ENCODE results near the gene CTNNA2. TPM values are rescaled to one million over a fixed set of nuclear protein-coding genes. Genes with fewer than 3 reads are reported as not detected.

The CTNNA2 gene
- total RNA-seq, 1 experiment from 2014 or later, result 5.5 TPM

- Histone ChIP-seq H3K79me2 (ENCODE audit: insufficient read depth, low read length) (no peaks in the 10 kb centered on the region), H3K27me3 (ENCODE audit: insufficient read depth, low read length) (no peaks in the 10 kb centered on the region), H3K56ac (ENCODE audit: insufficient read length, low read depth, low read length) (no peak overlapping the region), H4K20me1 (ENCODE audit: control insufficient read depth, insufficient read depth, insufficient read length) (no peaks in the 10 kb centered on the region), H2AFZ (ENCODE audit: low read length) (no peak overlapping the region), H3K23ac (ENCODE audit: insufficient read length, low read depth, low read length) (no peak overlapping the region), H4K91ac (ENCODE audit: insufficient read length, low read depth, low read length) (no peak overlapping the region), H2BK120ac (ENCODE audit: low read depth, low read length, poor library complexity, severe bottlenecking) (no peak overlapping the region), H3K79me1 (ENCODE audit: insufficient read depth, low read depth, low read length, poor library complexity, severe bottlenecking) (no peaks in the 10 kb centered on the region), H2AK5ac (ENCODE audit: insufficient read length, low read length) (no peak overlapping the region), H2BK20ac (ENCODE audit: low read depth, low read length, poor library complexity, severe bottlenecking) (no peak overlapping the region), H3K14ac (ENCODE audit: insufficient read depth, low read length) (no peak overlapping the region), H3K9me3 (ENCODE audit: control insufficient read depth, low read depth, low read length) (no peaks in the 10 kb centered on the region), H2BK15ac (ENCODE audit: low read depth, low read length) (no peak overlapping the region), H2BK12ac (ENCODE audit: insufficient read length, low read depth, low read length) (no peak overlapping the region), H3K4ac (ENCODE audit: low read depth, low read length) (no peak overlapping the region), H4K5ac (ENCODE audit: insufficient read length, low read depth, low read length) (no peak overlapping the region), H3K23me2 (ENCODE audit: insufficient read length, low read depth, low read length, poor library complexity, severe bottlenecking) (no peaks in the 10 kb centered on the region), H3K4me1 (ENCODE audit: insufficient read depth, low read length) (no peaks in the 10 kb centered on the region), H3K18ac (ENCODE audit: insufficient read length, low read depth, low read length) (no peak overlapping the region), H3T11ph (ENCODE audit: low read length) (no peak overlapping the region), H3K4me2 (ENCODE audit: insufficient read depth, insufficient read length, low read length) (no peak overlapping the region), H2BK5ac (ENCODE audit: insufficient read length, low read length) (no peak overlapping the region), H4K8ac (replicated peaks; ENCODE audit: insufficient read length, low read depth, low read length) (no peak overlapping the region), H3K9ac (ENCODE audit: extremely low read depth, insufficient read length, low read length) (no peak overlapping the region), H3K27ac (ENCODE audit: insufficient read length, low read depth, low read length) (no peak overlapping the region)
- WGBS (ENCODE audit: extremely low coverage, insufficient read length, low lambda C conversion rate), result no CpG with 5 or more reads among the region's 1 CpG
- TF ChIP-seq CTCF (conservative IDR thresholded peaks at IDR 0.05), result no peak
- H3K4me3 Mint-ChIP-seq, result no peak overlapping the region
- H3K36me3 Mint-ChIP-seq (ENCODE audit: insufficient read depth in 1 of 3, low read depth in 3 of 3), result peaks cover 0 to 5% (median 0%) of the 10 kb centered on the region in 3 experiments; a peak in 3 of 7 replicates
- no peak overlapping the region for H3K27ac Mint-ChIP-seq
- H3K9me3 Mint-ChIP-seq, result peaks cover 0 to 5% of the 10 kb centered on the region in 2 experiments; a peak in 2 of 5 replicates
- no peaks in the 10 kb centered on the region for H3K4me1 Mint-ChIP-seq
- no peak for DNase-seq
- H3K27me3 Mint-ChIP-seq (ENCODE audit: low read depth), result no peaks in the 10 kb centered on the region; the same call in none of the 2 replicates
Measured at GRCh38 chr2:80393991-80394390, 881.1 kb downstream of the CTNNA2 start.

All from H9 (cell line).